CD4-positive, alpha-beta T cell treated with Interferon alpha-2 for 1 hour (primary cell): Measurements from ENCODE around the gene GDI2.
A peak's percentile ranks its signal among the peaks of the same experiment; 100 is the strongest.
"Not testable (repeated sequence)": the region's sequence is repeated elsewhere in the genome, so short reads cannot be mapped to it uniquely, and the experiment has no call there.

ENCODE experiments used
- DNase-seq, 2 donors: peaks; one replicate each; pipeline ENCODE4 v3.0.0-alpha.2; 2020 to 2022

The GDI2 gene

DNA sequence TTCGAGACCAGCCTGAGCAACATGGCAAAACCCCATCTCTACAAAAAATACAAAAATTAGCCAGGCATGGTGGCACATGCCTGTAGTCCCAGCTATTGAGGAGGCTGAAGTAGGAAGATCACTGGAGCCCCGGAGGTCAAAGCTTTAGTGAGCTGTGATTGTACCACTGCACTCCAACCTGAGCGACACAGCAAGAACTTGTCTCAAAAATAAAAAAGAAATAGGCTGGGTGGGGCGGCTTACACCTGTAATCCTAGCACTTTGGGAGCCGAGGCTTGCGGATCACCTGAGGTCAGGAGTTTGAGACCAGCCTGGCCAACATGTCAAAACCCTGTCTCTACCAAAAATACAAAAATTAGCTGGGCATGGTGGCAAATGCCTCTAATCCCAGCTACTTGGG, 13.3 kb upstream of the GDI2 start:
- not testable (repeated sequence) for DNase-seq

DNA sequence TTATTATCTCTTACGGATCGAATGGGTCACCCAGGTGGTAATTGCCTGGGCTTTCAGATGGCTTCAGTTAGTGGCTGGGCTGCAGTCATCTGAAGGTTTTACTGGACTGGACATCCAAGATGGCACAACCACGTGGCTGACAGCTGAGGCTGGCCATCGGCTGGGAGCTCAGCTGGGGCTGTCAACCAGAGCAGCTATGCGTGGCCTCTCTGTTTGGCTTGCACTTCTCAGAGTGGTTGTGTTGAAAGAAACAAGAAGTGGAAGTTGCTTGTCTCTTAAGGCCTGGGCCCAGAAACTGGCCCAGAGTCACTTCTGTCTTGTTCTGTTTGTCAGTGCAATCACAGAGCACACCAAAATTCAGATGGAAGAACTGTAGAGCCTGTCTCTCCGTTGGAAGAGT, 5.7 kb upstream of the GDI2 start:
- peak in 1 of 2 donors; percentile 43 for DNase-seq

GRCh38 chr10:5818048-5818331, 4.8 kb upstream of the GDI2 start:
- no peak for DNase-seq

DNA sequence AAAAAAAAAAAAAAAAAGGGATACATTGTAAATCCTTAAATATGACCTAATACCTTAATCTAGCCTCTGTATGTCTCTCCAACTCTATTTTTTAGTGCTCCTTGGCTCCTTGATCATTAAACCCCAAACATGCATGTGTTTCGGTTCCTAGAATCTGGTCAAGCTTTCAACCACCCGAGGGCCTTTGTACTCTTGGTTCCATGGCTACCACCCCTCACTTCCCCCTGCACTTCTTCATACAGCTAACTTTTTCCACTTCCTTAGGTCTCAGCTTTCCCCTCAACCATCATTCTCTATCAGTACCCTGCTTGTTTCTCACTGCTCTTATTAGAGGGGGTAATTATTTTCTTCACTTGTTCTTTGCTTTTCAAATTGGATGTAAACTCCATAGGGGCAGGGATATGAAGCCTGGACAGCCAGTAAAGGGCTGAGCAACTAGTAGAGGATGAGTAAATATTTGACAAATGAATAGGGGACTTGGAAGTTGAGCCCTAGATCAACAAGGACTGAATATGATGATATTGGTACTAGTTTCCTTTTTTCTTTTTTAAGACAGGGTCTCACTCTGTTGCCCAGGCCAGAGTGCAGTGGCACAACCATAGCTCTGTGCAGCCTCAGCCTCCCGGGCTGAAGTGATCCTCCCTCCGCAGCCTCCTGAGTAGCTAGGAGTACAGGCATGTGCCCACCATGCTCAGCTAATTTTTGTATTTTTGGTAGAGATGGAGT, 4.3 kb upstream of the GDI2 start:
- peak in 1 of 2 donors; percentile 32 for DNase-seq

- peak in 1 of 2 donors; percentile 34 for DNase-seq
These were observed 2.9 kb upstream of the GDI2 start for GRCh38 chr10:5816170-5816569.

GRCh38 chr10:5814110-5815107, 1.2 kb upstream of the GDI2 start:
- no peak for DNase-seq

GRCh38 chr10:5813091-5813340, 218 bp downstream of the GDI2 start:
- DNase-seq = no peak

DNA sequence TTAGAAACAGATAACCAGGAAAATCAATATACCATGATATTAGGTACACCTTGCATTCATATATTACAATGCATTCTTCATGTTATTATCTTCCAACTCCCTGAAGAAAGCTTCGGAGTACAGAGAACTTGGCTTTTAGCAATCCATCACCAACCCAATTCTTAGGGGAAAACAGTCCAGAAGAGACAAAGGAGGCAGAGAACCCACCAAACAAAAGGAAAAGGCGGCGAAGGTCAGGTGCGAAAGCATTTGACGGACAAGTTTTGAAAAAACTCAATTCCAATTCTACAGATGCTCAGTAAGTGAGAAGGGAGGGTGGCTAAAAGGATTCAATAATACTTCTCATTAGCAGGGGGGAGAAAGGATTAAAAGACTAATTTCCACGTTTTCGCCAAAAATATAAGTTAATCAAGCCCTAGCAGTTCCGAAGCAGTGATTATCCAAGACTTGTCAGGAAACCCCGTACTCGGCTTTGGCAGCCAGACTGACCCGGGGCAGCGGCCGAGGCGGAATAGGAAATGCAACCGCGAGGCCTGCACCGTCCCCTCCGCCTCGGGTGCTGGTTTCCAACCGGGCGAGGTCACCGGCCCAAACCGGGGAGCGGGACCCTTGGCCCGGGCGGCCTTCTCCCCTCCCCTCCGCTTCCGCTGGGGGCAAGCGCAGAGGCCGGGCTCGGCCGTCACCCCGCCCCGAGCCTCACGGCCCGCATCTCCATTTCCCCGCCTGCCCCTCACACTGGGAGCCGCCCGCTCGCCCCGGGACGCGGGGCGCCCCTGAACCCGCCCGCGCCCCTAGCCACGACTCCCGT, 747 bp downstream of the GDI2 start:
- DNase-seq = peak; percentile 22 to 50

DNA sequence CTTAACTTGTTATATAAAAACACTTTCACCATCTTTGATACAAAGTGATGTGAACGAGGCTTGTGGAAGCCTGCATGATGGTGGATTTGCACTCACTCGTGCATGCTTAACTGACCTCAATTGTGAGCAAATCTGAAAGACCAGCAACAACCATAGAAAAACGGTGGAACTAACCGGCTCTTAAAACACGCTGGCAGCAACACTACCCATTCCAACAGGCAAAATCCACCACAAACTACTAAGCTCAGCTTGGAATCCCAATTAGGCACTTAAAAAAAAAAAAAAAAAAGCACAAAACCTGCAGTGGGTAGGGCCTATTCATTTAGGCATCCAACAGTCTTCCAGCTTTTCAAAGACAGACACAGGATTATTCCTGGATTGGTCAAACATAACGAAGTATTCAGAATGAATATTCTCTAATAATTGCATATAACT, 1.8 kb downstream of the GDI2 start:
- DNase-seq = no peak

- no peak for DNase-seq
These were observed 3.0 kb downstream of the GDI2 start for GRCh38 chr10:5810225-5810624.

- DNase-seq = peak in 1 of 2 donors; percentile 59
These were observed 3.6 kb downstream of the GDI2 start for GRCh38 chr10:5809527-5810154.

DNA sequence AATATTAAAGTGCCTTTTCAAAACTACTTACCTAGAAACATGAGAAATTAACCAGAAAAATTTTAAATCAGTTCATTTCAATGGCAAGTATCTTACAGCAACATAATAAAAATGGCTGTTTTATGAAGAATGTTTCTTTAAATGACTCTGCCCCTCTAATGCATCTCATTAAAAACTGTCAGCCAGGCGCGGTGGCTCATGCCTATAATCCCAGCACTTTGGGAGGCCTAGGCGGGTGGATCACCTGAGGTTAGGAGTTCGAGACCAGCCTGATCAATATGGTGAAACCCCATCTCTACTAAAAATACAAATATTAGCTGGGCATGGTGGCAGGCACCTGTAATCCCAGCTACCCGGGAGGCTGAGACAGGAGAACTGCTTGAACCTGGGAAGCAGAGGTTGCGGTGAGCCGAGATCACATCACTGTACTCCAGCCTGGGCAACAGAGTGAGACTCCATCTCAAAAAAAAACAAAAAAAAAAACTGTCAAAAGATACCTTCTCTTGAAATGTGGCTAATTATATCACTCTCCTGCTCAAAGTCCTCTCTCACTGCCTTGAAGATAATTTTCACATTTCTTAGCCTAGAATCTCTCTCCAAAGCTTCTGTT, 4.3 kb downstream of the GDI2 start:
- not testable (repeated sequence) for DNase-seq

- DNase-seq = no peak
These were observed 6.5 kb downstream of the GDI2 start for GRCh38 chr10:5806745-5807144.

DNA sequence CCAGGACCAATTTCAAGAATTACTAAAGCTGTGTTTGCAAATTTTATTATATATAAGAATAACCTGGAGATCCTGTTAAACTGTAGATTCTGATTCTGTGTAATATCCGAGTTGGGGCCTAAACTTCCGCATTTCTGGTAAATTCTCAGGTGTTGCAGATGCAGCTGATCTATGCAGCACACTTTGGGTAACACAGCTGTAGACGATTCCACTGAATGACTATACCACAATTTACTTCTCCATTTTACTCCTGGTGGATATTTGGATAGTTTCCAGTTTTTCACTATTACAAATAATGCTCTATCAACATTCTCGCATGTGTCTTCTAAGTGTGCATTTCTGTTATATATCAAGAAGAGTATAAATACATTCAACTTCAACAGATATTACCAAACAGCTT, 7.5 kb downstream of the GDI2 start:
- no peak for DNase-seq

DNA sequence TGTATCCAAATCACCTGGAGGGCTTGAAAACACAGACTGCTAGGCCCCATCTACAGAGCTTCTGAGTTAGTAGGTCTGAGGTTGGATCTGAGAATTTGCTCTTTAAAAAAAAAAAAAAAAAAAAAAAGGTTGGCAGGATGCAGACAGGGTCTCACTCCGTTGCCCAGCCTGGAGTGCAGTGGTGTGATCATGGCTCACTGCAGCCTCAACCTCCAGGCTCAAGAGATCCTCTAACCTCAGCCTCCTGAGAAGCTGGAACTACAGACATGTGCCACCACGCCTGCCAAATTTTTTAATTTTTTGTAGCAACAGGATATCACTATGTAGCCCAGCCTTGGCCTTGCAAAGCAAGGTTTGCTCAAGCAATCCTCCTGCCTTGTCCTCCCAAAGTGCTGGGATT, 8.0 kb downstream of the GDI2 start:
- DNase-seq = no peak

DNA sequence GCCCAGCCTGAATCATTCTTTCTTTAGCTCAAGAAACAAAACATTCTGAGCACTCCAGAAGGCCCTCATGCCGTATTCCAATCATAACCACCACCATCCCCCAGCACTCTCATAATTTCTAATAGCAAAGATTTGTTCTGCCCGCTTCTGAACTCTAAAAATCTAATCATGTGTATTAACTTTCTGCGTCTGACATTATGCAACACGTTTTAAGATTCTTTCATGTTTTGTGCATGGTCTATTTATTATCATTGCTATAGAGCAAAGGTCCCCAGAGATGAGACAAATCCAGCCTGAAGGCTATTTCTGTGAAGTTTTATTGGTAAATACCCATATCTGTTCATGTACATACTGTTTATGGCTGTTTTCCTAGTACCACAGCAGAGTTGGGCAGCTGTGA, 8.8 kb downstream of the GDI2 start:
- DNase-seq = no peak

DNA sequence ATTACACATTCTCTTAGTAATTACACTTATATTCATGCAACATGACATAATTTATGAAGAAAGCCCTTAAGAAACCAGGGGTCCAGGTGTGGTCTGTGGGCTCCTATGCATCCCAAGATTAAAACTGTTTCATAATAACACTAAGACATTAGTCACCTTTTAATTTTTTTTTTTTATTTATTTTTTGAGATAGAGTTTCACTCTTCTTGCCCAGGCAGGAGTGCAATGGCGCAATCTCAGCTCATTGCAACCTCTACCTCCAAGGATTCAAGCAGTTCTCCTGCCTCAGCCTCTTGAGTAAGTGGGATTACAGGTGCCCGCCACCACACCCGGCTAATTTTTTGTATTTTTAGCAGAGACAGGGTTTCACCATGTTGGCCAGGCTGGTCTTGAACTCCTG, 12.5 kb downstream of the GDI2 start:
- DNase-seq = no peak

GRCh38 chr10:5794236-5794635, 19.0 kb downstream of the GDI2 start:
- no peak for DNase-seq

DNA sequence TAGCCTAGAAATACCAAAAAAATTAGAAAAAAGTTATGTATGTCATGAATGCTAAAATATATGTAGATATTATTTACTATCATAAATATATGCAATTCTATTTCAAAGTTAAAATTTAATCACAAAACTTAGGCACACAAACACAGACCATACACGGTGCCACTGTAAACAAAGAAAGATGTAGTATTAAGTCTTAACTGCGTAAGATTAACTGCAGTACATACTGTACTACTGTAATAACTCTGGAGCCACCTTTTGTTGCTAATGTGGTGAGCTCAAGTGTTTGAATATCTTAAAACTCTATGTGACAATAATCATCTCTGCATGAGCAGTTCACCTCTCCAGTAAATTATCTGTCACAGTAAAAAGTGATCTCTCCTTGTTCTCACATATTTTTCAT, 23.6 kb downstream of the GDI2 start:
- DNase-seq = no peak

GRCh38 chr10:5788969-5789368, 24.3 kb downstream of the GDI2 start:
- DNase-seq = no peak

DNA sequence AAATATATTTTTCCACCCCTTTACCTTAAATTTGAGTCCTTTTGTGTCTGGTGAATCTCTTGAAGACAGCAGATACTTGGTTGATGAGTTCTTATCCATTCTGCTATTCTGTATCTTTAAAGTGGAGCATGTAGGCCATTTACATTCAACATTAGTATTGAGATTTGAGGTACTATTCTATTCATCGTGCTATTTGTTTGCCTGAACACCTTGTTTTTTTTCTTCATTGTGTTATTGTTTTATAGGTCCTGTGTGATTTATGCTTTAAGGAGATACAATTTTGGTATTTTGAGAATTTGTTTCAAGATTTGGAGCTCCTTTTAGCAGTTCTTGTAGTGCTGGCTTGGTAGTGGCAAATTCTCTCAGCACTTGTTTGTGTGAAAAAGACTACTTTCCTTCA, 29.9 kb downstream of the GDI2 start:
- no peak for DNase-seq

DNA sequence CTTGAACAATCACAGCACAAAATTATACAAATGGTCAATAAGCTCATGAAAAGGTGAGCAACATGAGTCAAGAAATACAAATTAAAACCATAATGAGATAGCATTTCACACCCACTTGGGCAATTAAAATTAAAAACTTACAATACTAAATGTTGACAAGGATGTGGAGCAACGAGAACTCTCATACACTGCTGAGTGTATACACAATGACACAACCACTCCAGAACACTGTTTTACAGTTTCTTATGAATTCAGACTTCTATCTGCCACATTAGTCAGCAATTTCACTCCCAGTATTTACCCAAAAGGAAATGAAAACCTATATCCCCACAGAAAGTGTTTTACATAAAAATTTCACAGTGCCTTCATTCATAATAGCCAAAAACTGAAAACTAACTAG, 31.1 kb downstream of the GDI2 start:
- DNase-seq = no peak

GRCh38 chr10:5779730-5780129, 33.5 kb downstream of the GDI2 start:
- DNase-seq = no peak
